HL-60 (cell line): ENCODE measurements around the gene CACNA2D3.

ENCODE experiments used
- DNase-seq, 2 experiments: peaks; one replicate each; pipeline ENCODE4 v3.0.0-alpha.2; 2010 to 2020; ENCODE audit warnings: low read depth in 1 of 2, low spot score in 1 of 2
- H3K27ac ChIP-seq: fragments of 250-450 bp; sonication (Bioruptor Pico); replicated peaks from 2 replicates; pipeline ENCODE4 v1.5.1; 2020; ENCODE audit warnings: mild to moderate bottlenecking, moderate library complexity
- H3K27me3 ChIP-seq: fragments of 250-450 bp; sonication (Bioruptor Pico); 2 replicates; pipeline ENCODE4 v1.5.1; 2021; ENCODE audit warnings: mild to moderate bottlenecking, moderate library complexity; ENCODE audit not compliant: insufficient read depth, poor library complexity, severe bottlenecking
- H3K4me3 ChIP-seq: replicated peaks from 2 replicates; pipeline ENCODE4 v1.5.1; 2011; ENCODE audit warnings: mild to moderate bottlenecking, control low read depth, low read length; ENCODE audit not compliant: insufficient read depth
- CTCF ChIP-seq: IDR thresholded peaks from one replicate; pipeline ENCODE4 v1.5.1; 2011; ENCODE audit warnings: low read length, control low read depth, inconsistent platforms; ENCODE audit not compliant: insufficient read depth
- GABPA ChIP-seq: IDR thresholded peaks from 2 replicates; pipeline ENCODE4 v1.6.1; 2012; ENCODE audit warnings: low read depth
- POLR2AphosphoS5 ChIP-seq: IDR thresholded peaks from 2 replicates; pipeline ENCODE4 v1.6.1; 2012; ENCODE audit warnings: low read depth
- REST ChIP-seq: IDR thresholded peaks from 2 replicates; pipeline ENCODE4 v1.6.1; 2012; ENCODE audit warnings: low read depth; ENCODE audit not compliant: insufficient replicate concordance
- SPI1 ChIP-seq: IDR thresholded peaks from 2 replicates; pipeline ENCODE4 v1.6.1; 2012; ENCODE audit warnings: low read depth, mild to moderate bottlenecking, borderline replicate concordance

Gene CACNA2D3

GRCh38 chr3:54223063-54223462 lies 100.7 kb downstream of the CACNA2D3 start:
- Histone ChIP-seq H3K4me3 (no peak overlapping the region), H3K27ac (no peak overlapping the region), H3K27me3 (no peaks in the 10 kb centered on the region)
- no peak for TF ChIP-seq POLR2AphosphoS5
- TF ChIP-seq GABPA, result no peak
- no peak for TF ChIP-seq REST
- TF ChIP-seq SPI1, result no peak
- TF ChIP-seq CTCF, result no peak
- no peak for DNase-seq

- Histone ChIP-seq H3K4me3 (no peak overlapping the region), H3K27me3 (peaks cover 2% of the 10 kb centered on the region), H3K27ac (no peak overlapping the region)
- DNase-seq, result no peak
- TF ChIP-seq SPI1 (no peak), GABPA (no peak), CTCF (no peak), POLR2AphosphoS5 (no peak), REST (no peak)
Measured at GRCh38 chr3:54225841-54226528, 103.6 kb downstream of the CACNA2D3 start.

- Histone ChIP-seq H3K4me3 (no peak overlapping the region), H3K27ac (no peak overlapping the region), H3K27me3 (peaks cover 2% of the 10 kb centered on the region)
- no peak for TF ChIP-seq GABPA
- no peak for TF ChIP-seq CTCF
- TF ChIP-seq POLR2AphosphoS5, result no peak
- TF ChIP-seq REST, result no peak
- no peak for TF ChIP-seq SPI1
- no peak for DNase-seq
Measured at GRCh38 chr3:54228806-54229205, 106.5 kb downstream of the CACNA2D3 start.
